Activated effector memory CD4-positive, alpha-beta T cell treated with anti-CD3 and anti-CD28 coated beads, Interleukin-2, amount 50 U/mL, for 16 hours (primary cell): ENCODE data around the gene AP1M1.
"Not testable (repeated sequence)": the region's sequence is repeated elsewhere in the genome, so short reads cannot be mapped to it uniquely, and the experiment has no call there.

ENCODE experiments used
- DNase-seq: peaks from one replicate; pipeline ENCODE4 v3.0.0-alpha.2; 2020

Gene AP1M1

GRCh38 chr19:16197622-16198369 lies at the start of gene AP1M1:
Gene AP1M1, plus strand, starts transcription at chr19:16197911. Its CDS starts 116 bp downstream, at chr19:16198027.
- peak; percentile 100 for DNase-seq

- no peak for DNase-seq
Observed at GRCh38 chr19:16148443-16149229, 49.1 kb upstream of the AP1M1 start.

GRCh38 chr19:16153582-16154336 lies 44.0 kb upstream of the AP1M1 start:
- DNase-seq: no peak

DNA sequence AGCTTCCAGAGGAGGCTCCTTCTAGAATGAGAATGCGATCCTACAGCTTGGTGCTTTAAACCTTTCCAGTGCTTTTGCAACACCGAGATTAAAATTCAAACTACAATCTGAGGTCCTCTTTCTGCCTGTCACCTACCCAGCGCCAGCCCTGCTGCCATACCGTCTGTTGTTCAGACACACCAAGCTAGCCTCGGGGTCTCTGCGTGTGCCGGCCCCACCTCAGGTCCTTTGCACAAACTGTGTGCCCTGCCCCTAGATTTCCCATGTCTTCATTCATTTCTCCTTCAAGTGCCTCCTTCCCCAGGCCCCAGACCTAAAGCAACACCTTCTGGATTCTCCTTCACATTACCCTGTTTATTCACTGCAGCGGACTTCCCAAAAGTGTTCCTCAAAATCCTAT lies 43.2 kb upstream of the AP1M1 start:
- no peak for DNase-seq

GRCh38 chr19:16155128-16155527 lies 42.6 kb upstream of the AP1M1 start:
- DNase-seq: no peak

GRCh38 chr19:16156904-16157303 lies 40.8 kb upstream of the AP1M1 start:
- DNase-seq: no peak

DNA sequence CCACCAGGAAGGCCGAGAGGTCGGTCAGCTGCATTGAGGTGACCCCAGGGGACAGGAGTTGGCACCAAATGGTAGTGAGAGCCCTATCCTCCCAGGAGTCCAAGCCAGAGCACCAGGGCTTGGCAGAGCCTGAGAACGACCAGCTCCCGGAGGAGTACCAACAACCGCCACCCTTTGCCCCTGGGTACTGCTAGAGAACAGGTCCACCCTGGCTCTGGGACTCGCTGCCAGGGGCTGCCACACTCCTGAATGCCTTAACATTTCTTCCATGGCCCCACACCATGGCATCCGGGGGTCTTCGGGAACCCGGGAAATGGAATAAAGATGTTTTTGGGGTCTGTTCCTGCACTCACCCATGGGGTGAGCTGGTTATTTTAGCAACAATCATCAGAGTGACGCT lies 40.1 kb upstream of the AP1M1 start:
- no peak for DNase-seq

GRCh38 chr19:16159655-16160054 lies 38.1 kb upstream of the AP1M1 start:
- DNase-seq: no peak

- DNase-seq: peak; percentile 63
Observed at GRCh38 chr19:16160445-16160942, 37.2 kb upstream of the AP1M1 start.

DNA sequence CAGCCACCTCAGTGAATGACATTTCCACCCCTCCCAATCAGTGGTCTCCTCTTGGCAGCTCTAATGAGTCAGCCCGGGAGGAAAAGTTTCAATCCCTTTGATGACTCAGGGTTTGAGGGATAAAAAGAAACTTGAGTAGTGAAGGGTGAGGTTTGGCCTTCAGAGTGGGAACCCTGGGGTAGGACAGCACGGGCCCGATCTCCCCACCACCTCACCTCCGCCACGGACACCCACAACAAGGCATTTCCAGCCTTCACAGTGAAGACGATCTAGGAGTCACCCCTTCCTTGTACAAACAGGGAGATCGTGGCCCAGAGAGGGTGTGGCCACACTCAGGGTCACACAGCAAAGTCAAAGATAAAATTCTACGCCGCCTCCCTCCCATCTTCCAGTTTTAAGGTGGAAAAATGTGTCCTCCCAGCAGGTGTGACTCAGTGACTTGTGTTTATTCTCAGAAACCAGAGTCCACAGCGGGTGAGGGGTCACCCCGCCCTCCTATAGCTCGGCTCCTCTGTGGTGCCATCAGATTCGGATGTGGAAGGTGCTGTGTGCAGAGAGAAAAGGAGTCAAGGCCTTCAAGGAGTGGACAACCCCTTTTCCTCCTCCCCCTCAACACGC lies 36.7 kb upstream of the AP1M1 start:
- peak; percentile 68 for DNase-seq

GRCh38 chr19:16161840-16162239 lies 35.9 kb upstream of the AP1M1 start:
- no peak for DNase-seq

GRCh38 chr19:16164222-16164890 lies 33.4 kb upstream of the AP1M1 start:
- DNase-seq: no peak

DNA sequence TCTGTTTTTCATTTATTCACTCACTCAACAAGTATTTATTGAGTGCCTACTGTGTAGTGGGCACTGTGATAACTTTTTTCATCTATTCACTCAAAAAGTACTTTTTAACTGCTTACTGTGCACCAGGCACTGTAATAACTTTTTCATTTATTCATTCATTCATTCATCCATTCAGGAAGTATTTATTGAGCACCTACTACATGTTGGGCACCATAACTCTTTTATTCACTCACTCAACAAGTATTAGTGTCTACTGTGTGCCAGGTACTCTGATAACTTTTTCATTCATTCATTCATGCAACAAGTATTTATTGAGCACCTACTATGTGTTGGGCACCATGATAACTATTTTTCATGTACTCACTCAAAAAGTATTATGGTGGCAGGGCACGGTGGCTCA lies 31.3 kb upstream of the AP1M1 start:
- DNase-seq: no peak

GRCh38 chr19:16167055-16167454 lies 30.7 kb upstream of the AP1M1 start:
- no peak for DNase-seq

GRCh38 chr19:16168465-16169081 lies 29.1 kb upstream of the AP1M1 start:
- DNase-seq: no peak

DNA sequence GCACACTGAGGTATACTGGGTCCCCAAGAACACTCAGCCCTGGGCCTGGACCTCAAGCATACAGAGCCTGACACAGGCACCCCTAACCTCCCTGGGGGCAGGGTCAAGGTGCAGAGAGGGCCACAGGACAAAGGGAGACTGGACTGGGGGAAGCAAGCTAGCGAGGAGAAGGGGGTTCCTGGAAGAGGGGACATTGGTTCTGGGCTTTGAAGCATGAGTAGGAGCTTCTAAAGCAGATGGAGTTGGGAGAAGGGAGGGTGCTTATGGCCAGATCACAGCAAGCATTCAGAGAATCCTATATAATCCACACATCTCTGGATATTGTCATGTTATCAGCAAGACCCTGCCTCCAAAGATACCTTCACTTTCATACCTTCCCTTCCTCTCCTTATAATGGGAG lies 27.6 kb upstream of the AP1M1 start:
- no peak for DNase-seq

DNA sequence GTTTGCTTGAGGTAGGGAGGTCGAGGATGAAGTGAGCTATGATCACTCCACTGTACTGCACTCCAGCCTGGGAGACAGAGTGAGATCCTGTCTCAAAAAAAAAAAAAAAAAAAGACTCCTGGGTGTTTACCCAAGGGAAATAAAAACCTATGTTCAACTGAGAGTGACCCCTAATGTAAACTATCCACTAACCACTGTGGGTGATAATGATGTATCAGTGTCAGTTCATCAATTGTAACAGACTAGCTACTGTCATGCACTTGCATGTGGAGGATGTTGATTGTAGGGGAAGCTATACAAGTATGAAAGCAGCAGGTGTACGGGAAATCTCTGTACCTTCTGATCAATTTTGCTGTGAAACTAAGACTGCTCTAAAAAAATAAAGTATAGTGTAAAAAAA lies 21.8 kb upstream of the AP1M1 start:
- DNase-seq: no peak

- not testable (repeated sequence) for DNase-seq
Observed at GRCh38 chr19:16178866-16179265, 18.8 kb upstream of the AP1M1 start.

DNA sequence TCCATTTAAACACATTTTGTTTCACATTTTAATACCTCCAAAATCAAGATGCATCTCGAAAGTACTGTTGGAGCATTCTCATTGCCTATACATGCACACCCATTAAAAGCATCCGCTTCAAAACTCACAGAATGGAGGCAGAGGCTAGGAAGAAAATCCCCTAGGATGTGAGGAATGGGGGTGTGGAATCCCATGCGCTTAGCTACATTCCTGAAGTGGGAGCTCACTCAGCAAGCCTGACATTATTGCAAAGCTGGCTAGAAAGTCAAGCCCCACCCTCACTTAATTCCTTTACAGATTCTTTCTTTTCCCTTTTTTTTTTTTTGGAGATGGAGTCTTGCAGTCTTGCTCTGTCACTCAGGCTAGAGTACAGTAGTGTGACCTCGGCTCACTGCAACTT lies 17.1 kb upstream of the AP1M1 start:
- DNase-seq: no peak

GRCh38 chr19:16184665-16185122 lies 13.0 kb upstream of the AP1M1 start:
- DNase-seq: no peak

DNA sequence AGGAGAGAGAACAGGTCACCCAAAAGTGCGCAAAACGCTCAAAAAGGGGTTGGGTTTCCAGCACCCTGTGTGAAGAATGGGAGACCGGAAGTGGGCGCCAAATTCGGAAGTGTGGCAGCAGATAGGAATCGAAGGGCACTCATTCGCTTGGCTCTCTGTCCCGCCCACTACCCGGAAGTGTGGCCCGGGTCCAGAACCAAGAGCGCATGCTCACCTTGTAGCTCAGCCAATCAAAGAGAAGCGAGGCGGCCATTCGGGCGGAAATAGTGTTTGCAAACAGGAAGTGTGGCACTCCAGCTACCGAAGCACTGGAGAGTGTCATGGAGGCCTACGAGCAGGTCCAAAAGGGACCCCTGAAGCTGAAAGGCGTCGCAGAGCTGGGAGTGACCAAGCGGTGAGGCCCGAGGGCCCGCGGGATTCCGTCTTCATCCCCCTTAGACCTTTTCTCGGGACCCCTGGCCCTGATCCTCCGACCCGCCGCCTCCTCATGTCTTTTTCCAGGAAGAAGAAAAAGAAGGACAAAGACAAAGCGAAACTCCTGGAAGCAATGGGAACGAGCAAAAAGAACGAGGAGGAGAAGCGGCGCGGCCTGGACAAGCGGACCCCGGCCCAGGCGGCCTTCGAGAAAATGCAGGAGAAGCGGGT lies 12.5 kb upstream of the AP1M1 start, which contains the start of gene FAM32A:
Gene FAM32A (plus strand): TSS at position 288 of the 645 bp plus-strand sequence. CDS start 33 bp downstream, at position 321.
- DNase-seq: peak; percentile 100
